ENCODE results near the gene PLOD1. TPM values are rescaled to one million over a fixed set of nuclear protein-coding genes. Genes with fewer than 3 reads are reported as not detected.
"Not testable (repeated sequence)": the region's sequence is repeated elsewhere in the genome, so short reads cannot be mapped to it uniquely, and the experiment has no call there.

PLOD1 gene
- total RNA-seq, 2 donors from 2014 or later: 18.1 to 36.1 TPM

DNA sequence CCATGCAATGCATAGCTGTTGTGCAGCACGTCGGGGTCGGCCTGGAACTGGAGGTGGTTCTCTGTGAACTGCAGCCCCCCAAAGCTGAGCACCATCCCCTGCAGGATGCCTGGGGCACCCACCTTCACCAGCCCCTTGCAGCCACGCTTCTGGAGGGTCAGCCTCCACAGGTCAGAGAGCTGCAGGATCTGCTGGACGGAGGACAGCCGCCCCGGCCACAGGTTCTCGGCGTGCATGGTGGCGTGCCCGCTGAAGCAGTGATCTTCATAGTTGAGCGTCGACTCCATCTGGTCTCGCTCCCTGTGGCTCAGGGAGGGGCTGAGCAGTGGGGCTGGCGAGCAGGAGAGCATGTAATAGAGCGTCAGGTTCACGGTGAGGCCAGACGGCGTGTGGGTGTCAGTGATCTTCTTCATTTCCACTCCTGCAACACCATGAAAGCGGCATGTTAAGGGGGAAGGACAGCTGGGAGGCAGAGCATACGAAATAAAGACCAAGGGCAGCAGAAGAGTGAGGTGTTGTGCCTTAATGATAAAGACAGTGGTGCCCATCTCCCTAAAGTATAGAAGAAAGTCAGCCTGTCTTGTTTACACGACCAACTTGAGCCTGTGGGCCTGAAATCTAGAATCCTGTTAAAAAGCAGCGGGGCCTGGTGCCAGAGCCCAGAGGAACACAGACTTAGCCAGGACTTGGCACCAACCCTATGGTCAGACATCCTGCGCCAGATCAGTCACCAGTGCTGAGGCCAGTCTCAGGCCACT, 11.3 kb upstream of the PLOD1 start:
- ATAC-seq (replicated peaks): no peak
- H3K4me1 Mint-ChIP-seq: peaks cover 20% of the 10 kb centered on the region
- peaks cover 62% of the 10 kb centered on the region for H3K36me3 Mint-ChIP-seq (ENCODE audit: low read depth)
- H3K27ac Mint-ChIP-seq: peak overlapping the region; percentile 56
- peak overlapping the region; percentile 80 for H3K4me3 Mint-ChIP-seq
- no peaks in the 10 kb centered on the region for H3K9me3 Mint-ChIP-seq
- H3K27me3 Mint-ChIP-seq: no peaks in the 10 kb centered on the region

DNA sequence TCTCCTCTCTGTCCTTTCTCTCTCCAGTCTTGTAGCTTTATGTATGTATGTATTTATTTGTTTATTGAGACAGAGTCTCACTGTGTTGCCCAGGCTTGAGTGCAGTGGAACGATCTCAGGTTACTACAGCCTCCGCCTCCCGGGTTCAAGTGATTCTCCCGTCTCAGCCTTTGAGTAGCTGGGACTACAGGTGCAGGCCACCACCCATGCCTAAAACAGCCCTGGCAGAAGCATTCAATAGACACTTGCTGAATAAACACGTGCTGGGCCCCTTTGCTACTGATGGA, 10.7 kb upstream of the PLOD1 start:
- Mint-ChIP-seq H3K27ac (peak overlapping the region; percentile 56), H3K27me3 (no peaks in the 10 kb centered on the region), H3K9me3 (no peaks in the 10 kb centered on the region), H3K4me1 (peaks cover 20% of the 10 kb centered on the region), H3K4me3 (peak overlapping the region; percentile 80), H3K36me3 (ENCODE audit: low read depth) (peaks cover 58% of the 10 kb centered on the region)
- ATAC-seq (replicated peaks): no peak

DNA sequence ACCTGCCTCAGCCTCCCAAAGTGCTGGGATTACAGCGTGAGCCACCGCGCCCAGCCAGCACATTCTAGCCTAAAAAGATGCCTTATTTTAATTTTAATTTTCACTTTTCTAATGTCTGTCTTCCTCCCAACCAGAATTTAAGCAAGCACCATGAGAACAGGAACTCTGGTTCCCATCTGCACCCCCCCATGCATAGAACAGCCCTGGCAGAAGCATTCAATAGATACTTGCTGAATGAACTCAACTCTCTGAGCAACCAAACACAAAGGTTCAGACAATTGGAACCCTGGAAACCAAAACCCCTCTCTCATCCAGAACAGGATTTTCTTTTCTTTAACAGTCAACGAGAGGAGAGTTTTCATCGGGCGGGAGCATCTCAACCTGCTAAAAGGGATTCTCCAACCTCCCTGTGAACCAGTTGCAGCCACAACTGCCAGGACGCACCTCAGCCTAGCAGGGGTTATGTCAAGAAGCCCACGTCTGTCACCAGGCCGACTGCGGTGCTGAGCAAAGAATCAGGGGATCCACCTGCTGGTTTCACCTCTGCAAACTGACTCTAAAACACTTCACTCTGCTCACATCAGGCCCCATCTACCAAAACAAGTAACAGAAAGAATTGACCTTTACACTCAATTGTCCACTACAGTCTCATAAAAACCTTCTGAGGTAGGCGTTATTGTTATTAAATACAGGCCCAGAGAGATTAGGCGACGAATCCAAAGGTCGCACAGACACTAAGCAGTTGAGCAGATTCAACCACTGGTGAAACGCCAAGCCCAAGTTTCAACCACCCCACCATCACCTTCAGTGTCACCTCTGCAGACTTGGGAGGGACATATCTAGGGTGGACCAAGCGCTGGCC, 10.0 kb upstream of the PLOD1 start:
- ATAC-seq (replicated peaks): peak; percentile 31
- peak overlapping the region; percentile 80 for H3K4me3 Mint-ChIP-seq
- no peaks in the 10 kb centered on the region for H3K9me3 Mint-ChIP-seq

DNA sequence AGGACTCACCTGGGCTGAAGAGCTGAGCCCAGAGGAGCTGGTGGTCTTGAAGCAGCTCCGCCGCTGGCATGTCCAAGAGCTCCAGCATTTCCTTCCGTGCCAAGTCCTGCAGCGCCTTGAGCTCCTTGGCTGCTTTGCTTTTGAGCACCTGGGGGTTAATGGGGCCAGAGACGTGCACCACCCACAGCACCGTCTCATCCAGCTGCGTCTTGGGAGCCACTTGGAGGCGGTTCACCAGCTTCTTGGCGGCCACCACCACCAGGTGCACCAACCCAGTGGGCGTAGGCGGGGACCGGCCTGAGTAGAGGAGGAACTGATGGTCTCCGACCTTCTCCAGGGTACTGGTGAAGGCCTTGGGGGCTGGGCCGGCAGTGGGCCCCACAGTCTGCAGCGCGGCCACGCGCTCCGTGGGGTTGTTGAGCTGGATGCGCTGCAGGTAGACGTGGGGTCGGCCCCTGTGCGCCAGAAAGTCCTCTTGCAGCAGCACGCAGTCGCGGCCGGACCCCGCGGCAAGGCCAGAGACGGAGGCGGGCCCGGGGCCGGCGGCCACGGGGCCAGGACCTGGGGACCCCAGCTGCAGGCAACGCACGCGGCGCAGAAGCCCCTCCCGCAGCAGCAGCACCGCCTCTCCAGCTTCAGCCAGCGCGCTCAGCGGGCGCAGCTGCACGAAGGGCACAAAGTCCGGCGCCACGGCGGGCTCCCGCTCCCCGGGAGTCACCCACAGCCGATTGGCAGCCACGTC, 9.2 kb upstream of the PLOD1 start:
- H3K4me1 Mint-ChIP-seq: peaks cover 20% of the 10 kb centered on the region
- H3K27me3 Mint-ChIP-seq: not testable (repeated sequence)
- peak; percentile 15 for ATAC-seq (replicated peaks)

More for the DNA sequence above, 10.0 kb upstream of the PLOD1 start:
- Mint-ChIP-seq H3K36me3 (ENCODE audit: low read depth) (peaks cover 51% of the 10 kb centered on the region), H3K27ac (peak overlapping the region; percentile 56), H3K4me1 (peaks cover 20% of the 10 kb centered on the region), H3K27me3 (no peaks in the 10 kb centered on the region)

GRCh38 chr1:11925938-11926292, 8.6 kb upstream of the PLOD1 start:
- peaks cover 20% of the 10 kb centered on the region for H3K4me1 Mint-ChIP-seq
- no peaks in the 10 kb centered on the region for H3K9me3 Mint-ChIP-seq
- H3K36me3 Mint-ChIP-seq (ENCODE audit: low read depth): peaks cover 37% of the 10 kb centered on the region
- H3K27me3 Mint-ChIP-seq: no peaks in the 10 kb centered on the region
- H3K4me3 Mint-ChIP-seq: peak overlapping the region; percentile 72
- peak; percentile 45 for ATAC-seq (replicated peaks)
- peak overlapping the region; percentile 73 for H3K27ac Mint-ChIP-seq

More for the DNA sequence above, 9.2 kb upstream of the PLOD1 start:
- Mint-ChIP-seq H3K27ac (peak overlapping the region; percentile 56), H3K36me3 (ENCODE audit: low read depth) (peaks cover 43% of the 10 kb centered on the region), H3K4me3 (peak overlapping the region; percentile 80)
- H3K9me3 Mint-ChIP-seq: not testable (repeated sequence)

GRCh38 chr1:11927866-11928592, 6.5 kb upstream of the PLOD1 start:
- H3K4me3 Mint-ChIP-seq: peak overlapping the region; percentile 10
- peaks cover 19% of the 10 kb centered on the region for H3K36me3 Mint-ChIP-seq (ENCODE audit: low read depth)

DNA sequence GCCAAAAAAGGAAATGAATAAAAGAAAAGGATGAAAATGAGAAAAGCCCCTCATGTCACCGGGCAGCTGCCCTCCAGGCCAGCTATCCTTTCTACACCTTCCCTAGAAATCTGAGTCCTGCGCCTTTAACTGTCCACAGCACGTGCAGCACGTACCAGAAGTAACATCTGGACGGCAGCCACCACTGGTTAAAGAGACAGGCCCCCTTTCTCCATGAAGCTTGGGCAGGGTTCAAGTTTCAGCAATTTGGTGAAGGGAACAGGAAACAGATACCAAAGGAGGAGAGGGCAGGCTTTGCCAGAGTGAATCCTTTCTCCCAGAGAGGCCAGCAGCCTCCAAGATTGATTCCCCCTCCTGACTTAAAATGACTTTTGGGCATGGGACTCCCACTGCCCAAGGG, 4.7 kb upstream of the PLOD1 start:
- H3K4me3 Mint-ChIP-seq: no peak overlapping the region
- no peak for ATAC-seq (replicated peaks)
- no peaks in the 10 kb centered on the region for H3K27me3 Mint-ChIP-seq
- peaks cover 1% of the 10 kb centered on the region for H3K36me3 Mint-ChIP-seq (ENCODE audit: low read depth)
- no peaks in the 10 kb centered on the region for H3K9me3 Mint-ChIP-seq
- peaks cover 2% of the 10 kb centered on the region for H3K4me1 Mint-ChIP-seq
- H3K27ac Mint-ChIP-seq: no peak overlapping the region

More at GRCh38 chr1:11927866-11928592, 6.5 kb upstream of the PLOD1 start:
- H3K9me3 Mint-ChIP-seq: no peaks in the 10 kb centered on the region
- no peak for ATAC-seq (replicated peaks)
- no peaks in the 10 kb centered on the region for H3K27me3 Mint-ChIP-seq
- peaks cover 20% of the 10 kb centered on the region for H3K4me1 Mint-ChIP-seq
- H3K27ac Mint-ChIP-seq: no peak overlapping the region

- ATAC-seq (replicated peaks): no peak
- Mint-ChIP-seq H3K27ac (no peak overlapping the region), H3K36me3 (ENCODE audit: low read depth) (no peaks in the 10 kb centered on the region), H3K9me3 (no peaks in the 10 kb centered on the region), H3K4me3 (no peak overlapping the region), H3K4me1 (no peaks in the 10 kb centered on the region), H3K27me3 (no peaks in the 10 kb centered on the region)
Measured at GRCh38 chr1:11930571-11931445, 3.7 kb upstream of the PLOD1 start.

DNA sequence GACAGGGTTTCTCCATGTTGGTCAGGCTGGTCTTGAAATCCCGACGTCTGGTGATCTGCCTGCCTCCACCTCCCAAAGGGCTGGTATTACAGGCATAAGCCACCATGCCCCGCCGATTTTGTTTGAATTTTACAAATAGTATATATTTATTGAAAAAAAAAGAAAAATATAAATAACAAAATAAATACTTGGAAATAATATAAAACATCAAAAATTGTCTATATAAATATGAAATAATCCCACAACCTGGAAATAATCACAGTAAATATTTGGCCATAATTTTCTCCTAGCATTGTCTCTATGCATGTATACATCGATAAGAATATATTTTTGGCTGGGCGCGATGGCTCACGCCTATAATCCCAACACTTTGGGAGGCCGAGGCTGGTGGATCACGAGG, 2.7 kb upstream of the PLOD1 start:
- no peak for ATAC-seq (replicated peaks)
- Mint-ChIP-seq H3K27ac (no peak overlapping the region), H3K9me3 (no peaks in the 10 kb centered on the region), H3K36me3 (ENCODE audit: low read depth) (no peaks in the 10 kb centered on the region), H3K4me1 (no peaks in the 10 kb centered on the region), H3K27me3 (no peaks in the 10 kb centered on the region), H3K4me3 (no peak overlapping the region)

- Mint-ChIP-seq H3K36me3 (ENCODE audit: low read depth) (no peaks in the 10 kb centered on the region), H3K4me3 (peak overlapping the region; percentile 73), H3K9me3 (no peaks in the 10 kb centered on the region), H3K4me1 (no peaks in the 10 kb centered on the region), H3K27ac (no peak overlapping the region), H3K27me3 (no peaks in the 10 kb centered on the region)
- no peak for ATAC-seq (replicated peaks)
Measured at GRCh38 chr1:11935057-11935412, 518 bp downstream of the PLOD1 start.

DNA sequence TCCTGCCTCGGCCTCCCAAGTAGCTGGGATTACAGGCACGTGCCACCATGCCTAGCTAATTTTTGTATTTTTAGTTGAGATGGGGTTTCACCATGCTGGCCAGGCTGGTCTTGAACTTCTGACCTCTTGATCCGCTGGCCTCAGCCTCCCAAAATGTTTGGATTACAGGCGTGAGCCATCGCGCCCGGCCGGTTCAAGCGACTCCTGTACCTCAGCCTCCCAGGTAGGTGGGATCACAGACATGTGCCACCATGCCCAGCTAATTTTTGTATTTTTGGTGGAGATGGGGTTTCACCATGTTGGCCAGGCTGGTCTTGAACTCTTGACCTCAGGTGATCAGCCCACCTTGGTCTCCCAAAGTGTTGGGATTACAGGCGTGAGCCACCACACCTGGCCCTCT, 1.2 kb downstream of the PLOD1 start:
- not testable (repeated sequence) for H3K36me3 Mint-ChIP-seq (ENCODE audit: low read depth); ATAC-seq (replicated peaks); H3K27ac Mint-ChIP-seq; H3K4me1 Mint-ChIP-seq; H3K9me3 Mint-ChIP-seq; H3K4me3 Mint-ChIP-seq; H3K27me3 Mint-ChIP-seq

DNA sequence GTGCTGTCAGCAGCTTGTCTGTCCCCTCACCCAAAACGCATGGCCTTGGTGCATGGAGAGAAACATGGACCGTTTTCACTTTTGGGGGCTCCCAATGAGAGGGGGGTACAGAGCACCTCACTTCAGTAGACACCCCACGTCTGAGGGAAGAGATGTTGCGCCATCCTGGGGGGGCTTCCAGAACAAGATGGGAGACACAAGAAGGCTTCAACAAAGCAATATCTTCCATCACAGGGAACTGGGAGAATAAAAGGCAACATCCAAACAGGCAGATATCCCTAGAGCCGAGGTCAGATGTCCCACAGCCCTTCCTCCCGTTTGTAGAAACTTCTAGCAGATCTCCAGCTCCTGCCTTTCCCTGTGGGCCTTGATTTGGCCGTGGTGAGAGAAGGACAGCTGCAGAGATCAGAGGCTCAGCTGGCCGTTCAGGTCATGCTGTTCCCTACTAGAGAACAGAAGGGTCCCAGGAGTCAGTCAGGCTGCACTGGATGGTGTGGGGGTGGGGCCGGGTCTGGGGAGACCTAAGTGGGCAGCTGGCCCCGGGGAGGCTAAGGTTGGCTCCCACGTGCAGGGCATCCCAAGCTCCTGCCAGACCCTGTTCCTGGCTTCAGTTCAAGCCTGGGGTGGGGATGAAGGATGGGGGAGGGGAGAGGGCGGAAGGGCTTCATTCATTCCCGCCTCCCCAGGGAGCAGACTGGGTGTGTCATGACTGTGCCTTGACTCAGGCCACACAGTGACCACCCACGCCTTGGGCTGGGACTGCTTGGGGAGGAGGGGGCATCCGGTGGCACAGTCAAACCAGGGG, 4.4 kb downstream of the PLOD1 start:
- Mint-ChIP-seq H3K4me1 (no peaks in the 10 kb centered on the region), H3K4me3 (no peak overlapping the region), H3K27ac (no peak overlapping the region), H3K27me3 (no peaks in the 10 kb centered on the region), H3K36me3 (ENCODE audit: low read depth) (no peaks in the 10 kb centered on the region), H3K9me3 (no peaks in the 10 kb centered on the region)
- no peak for ATAC-seq (replicated peaks)

- not testable (repeated sequence) for H3K27ac Mint-ChIP-seq, H3K27me3 Mint-ChIP-seq
Measured at GRCh38 chr1:11939794-11940193, 5.3 kb downstream of the PLOD1 start.

More at GRCh38 chr1:11939794-11940193, 5.3 kb downstream of the PLOD1 start:
- H3K36me3 Mint-ChIP-seq (ENCODE audit: low read depth); H3K4me3 Mint-ChIP-seq; ATAC-seq (replicated peaks); H3K4me1 Mint-ChIP-seq; H3K9me3 Mint-ChIP-seq: not testable (repeated sequence)

All from activated T-helper 17 cell treated with anti-CD3 and anti-CD28 coated beads, Interleukin-2, amount 50 U/mL, for 72 hours (primary cell).